Breast epithelium (tissue), 4 donors: Measurements from ENCODE around the gene AGBL1. TPM values are rescaled to one million over a fixed set of nuclear protein-coding genes. Genes with fewer than 3 reads are reported as not detected.

Experiments
- DNase-seq, 2 donors: peaks; one replicate each; pipeline ENCODE4 v3.0.0-alpha.2; 2019; ENCODE audit warnings: low spot score in 2 of 2
- H3K27ac ChIP-seq, 2 donors: fragments of 200-600 bp; sonication (generic) in 1 of 2; one replicate each; pipeline ENCODE4 v1.5.1; 2016 to 2019; ENCODE audit warnings: mild to moderate bottlenecking in 1 of 2
- H3K27me3 ChIP-seq, 2 donors: fragments of 200-600 bp; sonication (generic) in 1 of 2; one replicate each; pipeline versions ENCODE4 v1.5.1 to v1.6.0; 2017 to 2019; ENCODE audit warnings: control low read depth in 1 of 2, mild to moderate bottlenecking in 1 of 2
- H3K36me3 ChIP-seq: fragments of 200-600 bp; one replicate; pipeline ENCODE4 v1.5.1; 2019
- H3K4me1 ChIP-seq, 2 donors: fragments of 200-600 bp; sonication (generic); one replicate each; pipeline ENCODE4 v1.5.1; 2016 to 2019; ENCODE audit warnings: control low read depth in 1 of 2
- H3K4me3 ChIP-seq, 3 donors: fragments of 200-600 bp; sonication (generic); 1 replicate in 2 of 3; 2 replicates in 1 of 3; pipeline ENCODE4 v1.5.1; 2016 to 2019; ENCODE audit warnings: mild to moderate bottlenecking in 3 of 3, moderate library complexity in 2 of 3
- H3K9me3 ChIP-seq, 2 donors: fragments of 200-600 bp; sonication (generic) in 1 of 2; one replicate each; pipeline ENCODE4 v1.5.1; 2016 to 2019; ENCODE audit warnings: control low read depth in 1 of 2
- POLR2A ChIP-seq: fragments of 450-650 bp; IDR thresholded peaks from one replicate; pipeline ENCODE4 v1.6.1; 2016; ENCODE audit warnings: antibody characterized with exemption, mild to moderate bottlenecking, moderate library complexity
- POLR2AphosphoS5 ChIP-seq, 3 donors: sonication (generic); formaldehyde crosslinking; IDR thresholded peaks; one replicate each; pipeline ENCODE4 v1.6.1; 2017; ENCODE audit warnings: antibody characterized with exemption in 3 of 3
- intact Hi-C: fragments of 100-400 bp; cut with DNase I; formaldehyde crosslinking; loops from one replicate; pipeline ENCODE4 v1.15.1; 2023; ENCODE audit warnings: low total_unique reads
- total RNA-seq, 3 donors: library from RNA; depleted of rRNA; stranded (reverse); fragments of >200 nt; gene quantifications; one replicate each; pipeline ENCODE4 v1.1.0, GENCODE V29; 2016
- TF ChIP-seq, protein P1 (sequence below), 3 donors: fragments of 450-650 bp; IDR thresholded peaks; one replicate each; pipeline ENCODE4 v1.5.1; 2016 to 2017; ENCODE audit warnings: antibody characterized with exemption in 3 of 3, mild to moderate bottlenecking in 3 of 3, moderate library complexity in 3 of 3

AGBL1 gene
- total RNA-seq, 3 donors from 2014 or later, result not detected

- Histone ChIP-seq H3K4me1 (no peaks in the 10 kb centered on the region), H3K27me3 (peaks cover 0 to 5% of the 10 kb centered on the region in 2 donors), H3K36me3 (no peaks in the 10 kb centered on the region), H3K4me3 (no peak overlapping the region), H3K27ac (no peak overlapping the region), H3K9me3 (no peaks in the 10 kb centered on the region)
- DNase-seq, result no peak
- intact Hi-C loops, result no loop called here
- TF ChIP-seq, protein P1, sequence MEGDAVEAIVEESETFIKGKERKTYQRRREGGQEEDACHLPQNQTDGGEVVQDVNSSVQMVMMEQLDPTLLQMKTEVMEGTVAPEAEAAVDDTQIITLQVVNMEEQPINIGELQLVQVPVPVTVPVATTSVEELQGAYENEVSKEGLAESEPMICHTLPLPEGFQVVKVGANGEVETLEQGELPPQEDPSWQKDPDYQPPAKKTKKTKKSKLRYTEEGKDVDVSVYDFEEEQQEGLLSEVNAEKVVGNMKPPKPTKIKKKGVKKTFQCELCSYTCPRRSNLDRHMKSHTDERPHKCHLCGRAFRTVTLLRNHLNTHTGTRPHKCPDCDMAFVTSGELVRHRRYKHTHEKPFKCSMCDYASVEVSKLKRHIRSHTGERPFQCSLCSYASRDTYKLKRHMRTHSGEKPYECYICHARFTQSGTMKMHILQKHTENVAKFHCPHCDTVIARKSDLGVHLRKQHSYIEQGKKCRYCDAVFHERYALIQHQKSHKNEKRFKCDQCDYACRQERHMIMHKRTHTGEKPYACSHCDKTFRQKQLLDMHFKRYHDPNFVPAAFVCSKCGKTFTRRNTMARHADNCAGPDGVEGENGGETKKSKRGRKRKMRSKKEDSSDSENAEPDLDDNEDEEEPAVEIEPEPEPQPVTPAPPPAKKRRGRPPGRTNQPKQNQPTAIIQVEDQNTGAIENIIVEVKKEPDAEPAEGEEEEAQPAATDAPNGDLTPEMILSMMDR (IDR thresholded peaks at IDR 0.05), result no peak
- TF ChIP-seq POLR2A (no peak), POLR2AphosphoS5 (IDR thresholded peaks at IDR 0.05) (no peak)
Measured at GRCh38 chr15:86041399-86041798, 38.3 kb upstream of the AGBL1 start.

- Histone ChIP-seq H3K4me3 (no peak overlapping the region), H3K27me3 (peaks cover 0 to 5% of the 10 kb centered on the region in 2 donors), H3K4me1 (no peaks in the 10 kb centered on the region), H3K27ac (no peak overlapping the region), H3K36me3 (no peaks in the 10 kb centered on the region), H3K9me3 (no peaks in the 10 kb centered on the region)
- TF ChIP-seq, protein P1 (IDR thresholded peaks at IDR 0.05), result no peak
- TF ChIP-seq POLR2A (no peak), POLR2AphosphoS5 (IDR thresholded peaks at IDR 0.05) (no peak)
- no peak for DNase-seq
- intact Hi-C loops, result no loop called here
Measured at GRCh38 chr15:86042226-86042625, 37.4 kb upstream of the AGBL1 start.

DNA sequence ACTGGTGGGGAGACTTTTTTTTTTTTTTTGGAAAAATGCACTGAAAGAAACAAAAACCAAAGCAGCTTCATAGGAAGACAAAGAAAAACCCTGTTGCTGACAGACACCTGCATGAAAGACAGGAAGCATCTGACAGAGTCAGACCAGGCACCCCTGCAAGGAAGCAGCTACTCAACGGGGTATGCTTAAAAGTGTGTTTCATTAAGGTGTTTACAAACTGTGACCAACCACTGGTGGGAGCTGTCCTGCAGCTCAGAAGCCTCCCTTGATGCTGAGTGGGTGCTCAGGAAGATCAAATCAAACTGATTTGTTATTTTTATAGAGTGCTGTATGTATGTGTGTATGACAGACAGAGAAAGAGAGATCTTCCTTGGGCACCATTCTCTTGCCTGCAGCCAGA lies 34.7 kb upstream of the AGBL1 start:
- intact Hi-C loops, result no loop called here
- no peaks in the 10 kb centered on the region for H3K9me3 ChIP-seq
- no peak overlapping the region for H3K4me3 ChIP-seq
- peaks cover 0 to 5% of the 10 kb centered on the region in 2 donors for H3K27me3 ChIP-seq
- DNase-seq, result no peak
- H3K27ac ChIP-seq, result no peak overlapping the region
- no peaks in the 10 kb centered on the region for H3K36me3 ChIP-seq
- TF ChIP-seq POLR2AphosphoS5 (IDR thresholded peaks at IDR 0.05) (no peak), POLR2A (no peak)
- TF ChIP-seq, protein P1 (IDR thresholded peaks at IDR 0.05), result no peak
- H3K4me1 ChIP-seq, result no peaks in the 10 kb centered on the region

DNA sequence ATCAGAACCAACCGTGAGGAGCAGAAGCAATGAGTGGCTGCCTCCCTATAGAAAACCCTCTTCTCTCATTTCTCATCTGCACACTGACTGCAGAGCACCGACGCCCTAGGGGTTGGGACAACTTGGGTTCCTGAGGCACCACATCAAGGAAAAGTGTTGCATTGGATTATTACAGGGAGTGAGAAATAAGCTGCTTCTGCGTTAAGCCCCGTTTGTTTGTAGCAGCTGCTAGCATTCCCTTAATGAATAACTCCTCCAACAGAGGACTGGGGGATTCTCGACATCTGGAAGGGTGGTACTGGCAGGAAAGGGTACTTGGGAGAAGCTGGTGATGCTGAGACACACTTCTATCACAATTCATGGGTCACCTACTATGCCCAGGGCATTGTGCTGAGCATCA lies 25.3 kb upstream of the AGBL1 start:
- no peaks in the 10 kb centered on the region for H3K4me1 ChIP-seq
- H3K27ac ChIP-seq, result no peak overlapping the region
- no peaks in the 10 kb centered on the region for H3K9me3 ChIP-seq
- no peak overlapping the region for H3K4me3 ChIP-seq
- no peaks in the 10 kb centered on the region for H3K36me3 ChIP-seq
- DNase-seq, result no peak
- H3K27me3 ChIP-seq, result peaks cover 0 to 4% of the 10 kb centered on the region in 2 donors
- TF ChIP-seq POLR2A (no peak), POLR2AphosphoS5 (IDR thresholded peaks at IDR 0.05) (no peak)
- TF ChIP-seq, protein P1 (IDR thresholded peaks at IDR 0.05), result no peak
- intact Hi-C loops, result no loop called here

GRCh38 chr15:86055688-86056087 lies 24.0 kb upstream of the AGBL1 start:
- H3K36me3 ChIP-seq, result no peaks in the 10 kb centered on the region
- H3K27me3 ChIP-seq, result peaks cover 0 to 4% of the 10 kb centered on the region in 2 donors
- intact Hi-C loops, result no loop called here
- TF ChIP-seq, protein P1 (IDR thresholded peaks at IDR 0.05), result no peak
- TF ChIP-seq POLR2A (no peak), POLR2AphosphoS5 (IDR thresholded peaks at IDR 0.05) (no peak)
- no peak for DNase-seq
- no peak overlapping the region for H3K4me3 ChIP-seq
- H3K4me1 ChIP-seq, result no peaks in the 10 kb centered on the region
- H3K27ac ChIP-seq, result no peak overlapping the region
- H3K9me3 ChIP-seq, result no peaks in the 10 kb centered on the region
